A549 (cell line): Measurements from ENCODE around the gene GDA. TPM values are rescaled to one million over a fixed set of nuclear protein-coding genes. Genes with fewer than 3 reads are reported as not detected.
A peak's percentile ranks its signal among the peaks of the same experiment; 100 is the strongest.

Experiments
- ATAC-seq, 2 experiments: fragments of 200-7000 bp in 1 of 2; fragments of >200 bp in 1 of 2; cut with Nextera tagmentation in 1 of 2; cut with Tn5 transposase in 1 of 2; 3 replicates each; pipeline versions ENCODE4 v1.8.0 to v1.9.1; 2018 to 2020; ENCODE audit warnings: mild to moderate bottlenecking in 1 of 2, moderate library complexity in 1 of 2
- CTCF ChIA-PET: fragments of 300-600 bp; sonication (Branson Sonifier 250); formaldehyde crosslinking; extraction: SDS; loops from one replicate; lab custom pipeline; 2021; ENCODE audit warnings: antibody characterized with exemption, inconsistent platforms; lab: Yijun Ruan, JAX
- POLR2A ChIA-PET: fragments of 350-600 bp; formaldehyde crosslinking; extraction: SDS; loops from one replicate; lab custom pipeline; 2021; ENCODE audit warnings: antibody characterized with exemption, inconsistent platforms; lab: Yijun Ruan, JAX
- DNase-seq, 2 experiments: peaks; one replicate each; pipeline versions ENCODE4 v3.0.0 to v3.0.0-alpha.2; 2011 to 2016; ENCODE audit warnings: low read depth in 1 of 2, low spot score in 1 of 2
- FAIRE-seq: peaks from 2 replicates; lab custom pipeline; 2011; peaks lifted over from hg19 to GRCh38; lab: Jason Lieb, UNC
- H3K27ac ChIP-seq, 2 experiments: fragments of >200 bp; sonication (Bioruptor Twin); formaldehyde crosslinking; 3 replicates each; pipeline ENCODE4 v1.5.1; 2016 to 2017
- H3K4me1 ChIP-seq: fragments of >200 bp; sonication (Bioruptor Twin); formaldehyde crosslinking; 3 replicates; pipeline ENCODE4 v1.6.1; 2016
- H3K4me2 ChIP-seq: fragments of >200 bp; sonication (Bioruptor Twin); formaldehyde crosslinking; 3 replicates; pipeline ENCODE4 v1.6.1; 2016
- H3K4me3 ChIP-seq: fragments of >200 bp; sonication (Bioruptor Twin); formaldehyde crosslinking; 3 replicates; pipeline ENCODE4 v1.5.1; 2016
- H3K9me3 ChIP-seq: fragments of >200 bp; sonication (Bioruptor Twin); formaldehyde crosslinking; 3 replicates; pipeline ENCODE4 v1.6.1; 2016
- ATOH8 ChIP-seq: fragments of 250-450 bp; sonication (Bioruptor Pico); IDR thresholded peaks from 2 replicates; pipeline ENCODE4 v1.5.0; 2020; ENCODE audit warnings: low read depth, mild to moderate bottlenecking, moderate library complexity
- CBX2 ChIP-seq: fragments of 200-600 bp; sonication (generic); IDR thresholded peaks from 2 replicates; pipeline ENCODE4 v1.6.1; 2016; ENCODE audit warnings: low read depth, mild to moderate bottlenecking, borderline replicate concordance
- CEBPB ChIP-seq, 2 experiments: fragments of >200 bp in 1 of 2; sonication (Bioruptor Twin) in 1 of 2; formaldehyde crosslinking in 1 of 2; IDR thresholded peaks; 2 replicates each; pipeline ENCODE4 v1.6.1; 2012 to 2016
- CHD2 ChIP-seq: fragments of 150-350 bp; IDR thresholded peaks from 2 replicates; pipeline ENCODE4 v1.6.1; 2014; ENCODE audit warnings: low read length; ENCODE audit not compliant: partially characterized antibody
- CHD4 ChIP-seq: fragments of 200-600 bp; sonication (generic); IDR thresholded peaks from 2 replicates; pipeline ENCODE4 v1.6.1; 2016; ENCODE audit warnings: antibody characterized with exemption, mild to moderate bottlenecking, borderline replicate concordance
- E2F6 ChIP-seq: IDR thresholded peaks from 2 replicates; pipeline ENCODE4 v1.6.1; 2012; ENCODE audit warnings: low read depth, borderline replicate concordance
- EHMT2 ChIP-seq: fragments of 200-600 bp; sonication (generic); IDR thresholded peaks from 2 replicates; pipeline ENCODE4 v1.6.1; 2016; ENCODE audit warnings: antibody characterized with exemption, low read depth, mild to moderate bottlenecking, moderate library complexity
- ELK1 ChIP-seq: fragments of 150-350 bp; IDR thresholded peaks from 2 replicates; pipeline ENCODE4 v1.6.1; 2014; ENCODE audit warnings: low read depth, mild to moderate bottlenecking, low read length
- HDAC2 ChIP-seq: fragments of 200-600 bp; sonication (generic); IDR thresholded peaks from 2 replicates; pipeline ENCODE4 v1.6.1; 2016
- HES2 ChIP-seq: fragments of >200 bp; sonication (Bioruptor Twin); formaldehyde crosslinking; IDR thresholded peaks from 2 replicates; pipeline ENCODE4 v1.6.1; 2016
- HOXA7 ChIP-seq: fragments of 250-450 bp; sonication (Bioruptor Pico); IDR thresholded peaks from 2 replicates; pipeline ENCODE4 v1.5.0; 2020; ENCODE audit warnings: mild to moderate bottlenecking, moderate library complexity
- HOXB13 ChIP-seq: fragments of 250-450 bp; sonication (Bioruptor Pico); IDR thresholded peaks from 2 replicates; pipeline ENCODE4 v1.5.0; 2020; ENCODE audit warnings: low read depth, mild to moderate bottlenecking, moderate library complexity
- JUN ChIP-seq, 2 experiments: fragments of >200 bp; sonication (Bioruptor Twin); formaldehyde crosslinking; IDR thresholded peaks; 2 replicates in 1 of 2; 3 replicates in 1 of 2; pipeline ENCODE4 v1.6.1; 2016 to 2017
- KDM1A ChIP-seq: fragments of 200-600 bp; sonication (generic); IDR thresholded peaks from 2 replicates; pipeline ENCODE4 v1.6.1; 2016; ENCODE audit warnings: low read depth, mild to moderate bottlenecking
- KDM5A ChIP-seq: fragments of 200-600 bp; sonication (generic); IDR thresholded peaks from 2 replicates; pipeline ENCODE4 v1.6.1; 2016; ENCODE audit warnings: antibody characterized with exemption, mild to moderate bottlenecking
- MAFK ChIP-seq: fragments of 450-650 bp; IDR thresholded peaks from 2 replicates; pipeline ENCODE4 v1.6.1; 2014; ENCODE audit not compliant: partially characterized antibody
- MYC ChIP-seq: IDR thresholded peaks from 2 replicates; pipeline ENCODE4 v1.6.1; 2012; ENCODE audit warnings: mild to moderate bottlenecking, inconsistent platforms, low read length, improper control_type of control experiment, borderline replicate concordance
- PBX3 ChIP-seq: IDR thresholded peaks from 2 replicates; pipeline ENCODE4 v1.6.1; 2012
- RFX5 ChIP-seq: fragments of 450-650 bp; IDR thresholded peaks from 2 replicates; pipeline ENCODE4 v1.7.1; 2014; ENCODE audit warnings: antibody characterized with exemption, mild to moderate bottlenecking, moderate library complexity
- RNF2 ChIP-seq: fragments of 200-600 bp; sonication (generic); IDR thresholded peaks from 2 replicates; pipeline ENCODE4 v1.6.1; 2016; ENCODE audit warnings: low read depth, mild to moderate bottlenecking, antibody characterized with exemption, moderate library complexity, borderline replicate concordance
- TFCP2L1 ChIP-seq: fragments of 250-450 bp; sonication (Bioruptor Pico); IDR thresholded peaks from 2 replicates; pipeline ENCODE4 v1.5.0; 2021; ENCODE audit warnings: mild to moderate bottlenecking
- USF2 ChIP-seq: fragments of 450-650 bp; IDR thresholded peaks from 2 replicates; pipeline ENCODE4 v1.6.1; 2014; ENCODE audit warnings: antibody characterized with exemption
- ZFP36 ChIP-seq: fragments of 450-650 bp; IDR thresholded peaks from 2 replicates; pipeline ENCODE4 v1.6.1; 2014; ENCODE audit warnings: borderline replicate concordance; ENCODE audit not compliant: partially characterized antibody
- WGBS: methylation state at CpG from one replicate; pipeline ENCODE4 v1.1.6; 2017; ENCODE audit errors: missing lambda C conversion rate; 5-methylcytosine and 5-hydroxymethylcytosine counted together
- polyA plus RNA-seq, 4 experiments: library from polyadenylated mRNA; depleted of rRNA in 3 of 4; stranded (reverse); fragments of >200 nt; fragmentation: RNase III in 1 of 4; extraction: RNeasy Plus Mini Kit Qiagen cat#74134 plus additional on column Dnase treatment in 1 of 4; gene quantifications; 2 replicates in 3 of 4; 3 replicates in 1 of 4; pipeline ENCODE4 v1.2.3, GENCODE V29; 2011 to 2017

GDA gene
- polyA plus RNA-seq, 2 of the 4 experiments (the other 2 are of a cell fraction) = 0.23 to 1.2 TPM

GRCh38 chr9:72210522-72210921 is 61.3 kb downstream of the GDA start:
- ATAC-seq (no peak), FAIRE-seq (no peak), DNase-seq (no peak)
- Histone ChIP-seq H3K9me3 (no peaks in the 10 kb centered on the region), H3K4me2 (no peak overlapping the region), H3K4me1 (no peaks in the 10 kb centered on the region), H3K4me3 (no peak overlapping the region), H3K27ac (no peak overlapping the region)
- ChIA-PET CTCF (interaction anchor here (3.3 kb wide), 1 partner anchor 612 kb away, joined by 9 read pairs; no protein-coding TSS in a partner anchor), POLR2A (no interaction called here)
- WGBS = 49% methylated on average over 6 of the region's 6 CpGs
- TF ChIP-seq USF2 (peak; percentile 42), E2F6 (no peak)

GRCh38 chr9:72211047-72211446 is 61.8 kb downstream of the GDA start:
- CTCF ChIA-PET = interaction anchor here (0.6 to 3.3 kb wide), 3 partner anchors 57 to 611 kb away, joined by 3 to 9 read pairs (median 4); no protein-coding TSS in a partner anchor
- FAIRE-seq (no peak), DNase-seq (no peak), ATAC-seq (no peak)
- Histone ChIP-seq H3K27ac (no peak overlapping the region), H3K4me1 (no peaks in the 10 kb centered on the region), H3K4me2 (no peak overlapping the region), H3K9me3 (no peaks in the 10 kb centered on the region), H3K4me3 (no peak overlapping the region)
- TF ChIP-seq MYC = no peak
- no peak for TF ChIP-seq CHD4
- no peak for TF ChIP-seq HOXA7
- no peak for TF ChIP-seq CEBPB (IDR thresholded peaks at IDR 0.05)
- no peak for TF ChIP-seq HOXB13 (CRISPR knock-in tag)
- no peak for TF ChIP-seq ATOH8 (CRISPR knock-in tag)
- no peak for TF ChIP-seq CHD2
- no peak for TF ChIP-seq TFCP2L1
- TF ChIP-seq ZFP36 = no peak
- no peak for TF ChIP-seq RNF2
- no peak for TF ChIP-seq JUN (IDR thresholded peaks at IDR 0.05)
- TF ChIP-seq HES2 = no peak
- TF ChIP-seq CBX2 = no peak
- TF ChIP-seq PBX3 = no peak
- TF ChIP-seq KDM1A = no peak
- 39% methylated on average over 3 of the region's 3 CpGs for WGBS
- POLR2A ChIA-PET = no interaction called here

GRCh38 chr9:72213906-72214305 is 64.7 kb downstream of the GDA start:
- no peak overlapping the region for H3K27ac ChIP-seq
- ChIA-PET POLR2A (no interaction called here), CTCF (interaction anchor here (1.0 to 1.5 kb wide), 2 partner anchors 58 to 175 kb away, joined by 4 to 5 read pairs; no protein-coding TSS in a partner anchor)
- H3K4me3 ChIP-seq = no peak overlapping the region
- peak in 1 of 2 experiments; percentile 11 for DNase-seq
- no peak for ATAC-seq
- TF ChIP-seq ELK1 = no peak
- TF ChIP-seq MAFK = no peak
- no peak for TF ChIP-seq CHD4
- TF ChIP-seq HES2 = no peak
- no peak for TF ChIP-seq EHMT2
- no peak for TF ChIP-seq RNF2
- no peak for TF ChIP-seq ATOH8 (CRISPR knock-in tag)
- no peak for TF ChIP-seq RFX5
- TF ChIP-seq HDAC2 = no peak
- no peak for TF ChIP-seq KDM5A
- no peak for FAIRE-seq
- H3K4me1 ChIP-seq = 0 out of 3 replicates have a peak, but pooled peaks cover 5% of the 10 kb centered on the region
- 28% methylated on average over 4 of the region's 4 CpGs for WGBS
- no peaks in the 10 kb centered on the region for H3K9me3 ChIP-seq
- H3K4me2 ChIP-seq = no peak overlapping the region
